ENCODE data around the gene IMPACT. TPM values are rescaled to one million over a fixed set of nuclear protein-coding genes. Genes with fewer than 3 reads are reported as not detected.

IMPACT gene
- total and polyA plus RNA-seq, 2 of the 8 experiments (the other 6 are each of a cell fraction or from before 2014, with no cell fraction given): 31.1 to 44.6 TPM

DNA sequence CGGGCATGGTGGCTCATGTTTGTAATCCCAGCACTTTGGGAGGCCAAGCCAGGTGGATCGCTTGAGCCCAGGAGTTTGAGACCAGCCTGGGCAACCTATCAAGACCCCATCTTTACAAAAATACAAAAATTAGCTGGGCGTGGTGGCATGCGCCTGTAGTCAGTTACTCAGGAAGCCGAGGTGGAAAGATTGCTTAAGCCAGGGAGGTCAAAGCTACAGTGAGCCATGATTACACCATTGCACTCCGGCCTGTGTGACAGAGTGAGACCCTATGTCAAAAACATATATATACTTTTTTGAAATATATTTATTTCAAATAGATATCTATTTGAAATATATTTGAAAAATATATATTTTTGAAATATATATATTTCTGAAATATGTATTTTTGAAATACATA lies 39.8 kb upstream of the IMPACT start (continued):
- TF ChIP-seq, protein P1, sequence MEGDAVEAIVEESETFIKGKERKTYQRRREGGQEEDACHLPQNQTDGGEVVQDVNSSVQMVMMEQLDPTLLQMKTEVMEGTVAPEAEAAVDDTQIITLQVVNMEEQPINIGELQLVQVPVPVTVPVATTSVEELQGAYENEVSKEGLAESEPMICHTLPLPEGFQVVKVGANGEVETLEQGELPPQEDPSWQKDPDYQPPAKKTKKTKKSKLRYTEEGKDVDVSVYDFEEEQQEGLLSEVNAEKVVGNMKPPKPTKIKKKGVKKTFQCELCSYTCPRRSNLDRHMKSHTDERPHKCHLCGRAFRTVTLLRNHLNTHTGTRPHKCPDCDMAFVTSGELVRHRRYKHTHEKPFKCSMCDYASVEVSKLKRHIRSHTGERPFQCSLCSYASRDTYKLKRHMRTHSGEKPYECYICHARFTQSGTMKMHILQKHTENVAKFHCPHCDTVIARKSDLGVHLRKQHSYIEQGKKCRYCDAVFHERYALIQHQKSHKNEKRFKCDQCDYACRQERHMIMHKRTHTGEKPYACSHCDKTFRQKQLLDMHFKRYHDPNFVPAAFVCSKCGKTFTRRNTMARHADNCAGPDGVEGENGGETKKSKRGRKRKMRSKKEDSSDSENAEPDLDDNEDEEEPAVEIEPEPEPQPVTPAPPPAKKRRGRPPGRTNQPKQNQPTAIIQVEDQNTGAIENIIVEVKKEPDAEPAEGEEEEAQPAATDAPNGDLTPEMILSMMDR (IDR thresholded peaks at IDR 0.05; ENCODE audit: control extremely low read depth in 1 of 3, insufficient read depth in 1 of 3, low read depth in 1 of 3, low read length in 3 of 3): no peak
- TF ChIP-seq SAP30 (IDR thresholded peaks at IDR 0.05; ENCODE audit: insufficient read depth, insufficient replicate concordance, low read length): no peak
- TF ChIP-seq SIN3A (conservative IDR thresholded peaks at IDR 0.05 in 1 of 2, IDR thresholded peaks at IDR 0.05 in 1 of 2; ENCODE audit: low read depth in 1 of 2, low read length in 2 of 2): no peak
- TF ChIP-seq CHD2 (IDR thresholded peaks at IDR 0.05; ENCODE audit: low read length): no peak

Data from H1 (cell line).